HG03159 (cell line): Measurements from ENCODE around the gene XG.
"Not testable (repeated sequence)": the region's sequence is repeated elsewhere in the genome, so short reads cannot be mapped to it uniquely, and the experiment has no call there.

Source experiments
- ATAC-seq: cut with Tn5 transposase; IDR thresholded peaks from one replicate; pipeline ENCODE4 v1.9.1; 2021; ENCODE audit warnings: mild to moderate bottlenecking, moderate library complexity; ENCODE audit not compliant: unreplicated experiment

The XG gene

GRCh38 chrX:2751874-2752300 is at the start of gene XG:
XG (plus strand) TSS chrX:2752040; CDS start chrX:2752275, 235 bp downstream.
- ATAC-seq = not testable (repeated sequence)

DNA sequence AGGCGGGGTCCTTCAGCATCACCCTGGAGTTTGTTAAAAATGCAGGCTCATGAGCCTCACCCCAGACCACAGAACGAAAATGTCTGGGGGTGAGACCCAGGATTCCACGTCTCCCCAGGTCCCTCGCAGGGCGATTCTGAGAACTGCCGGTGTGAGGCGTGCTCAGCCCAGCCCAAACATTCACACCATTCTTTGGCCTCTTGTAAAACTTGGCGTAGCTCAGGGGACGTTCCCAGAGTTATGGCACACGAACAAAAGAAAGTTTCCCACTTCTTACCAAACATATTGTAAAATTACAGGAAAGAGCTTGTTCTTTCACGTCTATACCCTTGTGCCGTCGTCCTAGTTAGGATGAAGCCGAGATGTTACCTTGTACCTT is 47.9 kb upstream of the XG start:
- no peak for ATAC-seq

DNA sequence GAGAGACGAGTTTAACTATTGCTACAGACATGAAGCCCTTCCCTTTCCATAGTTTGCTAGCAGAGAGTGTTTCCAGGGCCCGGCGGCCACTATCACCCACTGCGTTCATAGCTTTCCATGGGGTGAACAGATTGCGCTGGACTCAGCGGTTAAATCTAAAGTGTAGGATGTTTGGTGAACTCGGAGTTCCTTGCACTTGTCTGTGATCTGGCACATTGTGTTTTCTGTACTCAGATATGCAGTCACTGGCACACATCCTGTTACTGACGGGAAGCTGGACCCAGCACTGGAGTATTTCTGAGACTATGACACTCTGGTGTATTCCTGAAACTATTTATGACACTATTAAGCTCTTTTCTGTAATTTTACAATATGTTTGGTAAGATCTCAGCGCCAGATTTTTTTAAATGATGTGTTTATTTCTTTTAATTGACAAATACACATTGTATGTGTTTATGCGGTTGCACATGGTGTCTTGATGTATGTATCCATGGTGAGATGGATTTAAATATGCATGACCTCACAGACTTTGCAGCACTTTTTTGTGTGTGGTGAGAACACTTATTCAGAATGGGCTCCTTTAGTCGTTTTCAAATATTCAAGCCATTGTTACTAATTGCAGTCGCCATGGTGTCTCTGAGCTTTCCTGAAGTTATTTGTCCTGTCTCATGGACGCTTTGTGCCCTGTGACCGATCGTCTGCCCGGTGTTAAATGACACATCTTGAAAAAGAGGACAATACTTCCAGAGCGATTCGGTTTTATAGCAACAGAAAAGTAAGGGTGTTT is 46.6 kb upstream of the XG start:
- ATAC-seq = no peak

DNA sequence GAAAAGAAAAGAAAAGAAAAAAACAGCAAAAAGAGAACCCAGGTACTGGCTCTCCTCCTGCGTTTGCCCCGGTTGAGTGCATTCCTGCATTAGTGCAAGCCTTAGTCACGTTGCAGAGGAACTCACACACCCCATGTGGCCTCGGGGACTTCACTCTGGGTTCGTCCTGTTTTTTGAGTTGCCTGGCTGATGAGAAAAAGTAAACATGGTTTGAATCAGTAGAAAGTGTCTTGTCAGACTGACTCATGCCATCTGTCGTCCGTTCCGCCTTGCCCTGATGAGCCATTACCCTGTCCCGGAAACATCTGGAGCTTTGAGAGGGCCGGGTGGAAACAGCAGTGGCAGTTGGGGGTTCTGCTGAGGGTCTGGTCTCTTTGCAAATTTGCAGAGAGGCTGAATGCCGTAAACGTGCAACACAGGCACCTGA is 44.5 kb upstream of the XG start:
- peak; percentile 91 for ATAC-seq

- no peak for ATAC-seq
These were observed 43.8 kb upstream of the XG start for GRCh38 chrX:2708021-2708420.

DNA sequence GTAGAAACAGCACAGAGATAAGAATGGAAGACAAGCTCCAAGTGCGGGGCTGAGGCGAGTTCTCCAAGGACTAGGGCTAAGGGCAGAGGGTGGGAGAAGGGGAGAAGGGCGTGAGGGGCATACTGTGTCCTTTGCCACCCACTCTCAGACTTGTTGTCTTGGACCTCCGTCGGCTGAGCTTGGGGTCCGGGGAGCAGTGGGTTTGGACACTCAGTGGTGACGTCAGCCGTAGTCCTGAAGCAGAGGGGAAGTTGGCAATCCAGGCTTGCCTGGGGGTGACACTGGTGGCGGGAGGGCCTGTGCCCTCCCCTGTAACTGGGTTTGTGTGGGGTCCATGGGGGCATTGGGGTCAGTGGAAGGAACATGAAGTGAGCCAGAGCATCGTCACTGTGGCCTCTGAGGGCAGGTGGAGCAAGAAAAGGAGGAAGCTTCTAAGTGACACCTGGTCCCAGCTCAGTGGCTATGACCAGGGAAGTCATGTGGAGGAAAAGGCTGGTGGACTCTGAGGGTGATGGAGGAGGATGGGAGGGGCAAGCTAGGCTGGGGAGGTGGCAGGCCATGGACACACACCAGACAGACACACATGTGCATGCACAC is 43.1 kb upstream of the XG start:
- ATAC-seq = no peak

DNA sequence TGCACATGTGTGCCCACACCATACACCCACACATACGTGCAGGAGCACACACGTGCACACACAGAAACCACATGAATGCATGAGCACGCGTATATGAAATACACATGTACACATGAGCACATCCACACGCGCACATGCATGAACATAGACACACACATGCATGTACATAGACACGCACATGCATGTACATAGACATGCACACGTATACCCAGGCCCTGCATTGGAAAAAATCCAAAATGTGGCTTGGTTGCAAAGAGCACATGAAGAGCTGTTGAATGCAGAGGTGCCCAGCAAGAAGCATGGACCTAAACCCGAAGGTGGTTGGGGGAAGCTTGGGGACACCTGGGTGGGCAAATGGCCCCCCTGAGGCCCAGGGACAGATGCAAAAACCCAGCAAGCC is 42.3 kb upstream of the XG start:
- ATAC-seq = no peak

GRCh38 chrX:2710041-2710840 is 41.6 kb upstream of the XG start:
- no peak for ATAC-seq

GRCh38 chrX:2711441-2711840 is 40.4 kb upstream of the XG start:
- no peak for ATAC-seq

DNA sequence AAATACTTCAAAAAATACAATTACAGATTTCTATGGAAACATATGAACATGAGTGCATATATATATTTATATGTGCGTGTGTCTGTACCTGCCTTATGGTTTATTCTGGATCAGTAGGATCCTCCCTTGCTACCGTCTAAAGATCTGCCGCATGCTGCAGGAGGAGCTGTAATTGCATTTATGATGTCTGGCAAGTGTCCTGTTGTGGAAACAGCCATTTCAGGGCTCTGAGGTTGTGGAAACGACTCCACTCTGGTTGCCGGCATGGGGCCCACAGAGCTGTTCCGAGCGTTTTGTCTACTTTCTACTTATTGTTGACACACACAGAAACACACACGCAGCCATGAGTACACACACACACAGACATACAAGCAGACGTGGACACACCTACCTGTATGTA is 39.4 kb upstream of the XG start:
- no peak for ATAC-seq

GRCh38 chrX:2712890-2713840 is 38.7 kb upstream of the XG start:
- ATAC-seq = no peak

DNA sequence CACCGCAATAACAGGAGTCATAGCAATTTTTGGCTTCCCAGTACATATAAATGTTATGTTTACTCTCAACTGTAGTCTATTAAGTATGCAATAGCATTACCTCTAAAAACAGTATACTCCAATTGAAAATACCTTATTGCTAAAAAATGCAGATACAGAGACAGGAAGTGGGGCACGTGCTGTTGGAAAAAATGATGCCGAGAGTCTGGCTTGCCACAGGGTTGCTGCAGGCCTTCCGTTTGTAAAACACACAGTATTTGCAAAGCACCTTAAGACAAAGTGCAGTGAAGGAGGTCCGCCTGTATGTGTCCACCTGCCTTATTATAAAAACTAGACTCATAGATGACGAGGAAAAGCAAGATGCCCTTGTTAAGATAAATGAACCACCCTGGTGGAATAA is 37.3 kb upstream of the XG start:
- no peak for ATAC-seq

- no peak for ATAC-seq
These were observed 36.7 kb upstream of the XG start for GRCh38 chrX:2715066-2715600.

DNA sequence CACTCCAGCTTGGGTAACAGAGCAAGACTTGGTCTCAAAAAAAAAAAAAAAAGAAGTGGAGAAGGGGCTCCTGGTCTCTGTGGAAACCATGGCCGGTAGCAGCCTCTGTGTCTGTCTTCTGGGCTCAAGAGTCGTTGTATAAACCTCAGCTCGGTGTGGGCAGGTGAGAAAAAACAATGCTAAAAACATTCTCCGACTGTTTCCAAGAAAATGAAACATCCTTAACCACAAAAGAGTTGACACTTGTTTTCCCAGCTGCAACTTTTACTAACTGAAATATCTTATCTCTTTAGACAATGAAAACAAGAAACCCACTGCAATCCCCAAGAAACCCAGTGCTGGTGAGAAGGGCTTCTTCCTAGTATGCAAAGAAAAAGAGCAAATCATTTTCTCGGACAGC is 34.5 kb upstream of the XG start:
- ATAC-seq = no peak

- ATAC-seq = no peak
These were observed 33.0 kb upstream of the XG start for GRCh38 chrX:2718821-2719220.

GRCh38 chrX:2719774-2720447 is 31.9 kb upstream of the XG start:
- ATAC-seq = no peak

- ATAC-seq = no peak
These were observed 28.5 kb upstream of the XG start for GRCh38 chrX:2723286-2723879.

DNA sequence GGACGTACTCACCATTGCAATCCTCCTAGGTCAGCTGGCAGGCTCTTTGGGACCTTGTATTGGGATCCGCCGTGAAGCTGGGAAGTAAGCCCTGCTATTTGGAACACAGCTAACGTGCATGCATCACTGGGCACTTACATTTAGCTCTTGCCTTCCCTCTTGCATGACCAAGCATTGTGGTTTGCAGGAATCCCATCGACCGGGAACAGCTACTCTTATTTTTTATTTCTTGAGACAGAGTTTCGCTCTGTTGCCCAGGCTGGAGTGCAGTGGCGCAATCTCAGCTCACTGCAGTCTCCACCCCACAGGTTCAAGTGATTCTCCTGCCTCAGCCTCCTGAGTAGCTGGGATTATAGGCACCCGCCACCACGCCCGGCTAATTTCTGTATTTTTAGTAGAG is 24.6 kb upstream of the XG start:
- not testable (repeated sequence) for ATAC-seq

- ATAC-seq = no peak
These were observed 19.8 kb upstream of the XG start for GRCh38 chrX:2732076-2732475.

DNA sequence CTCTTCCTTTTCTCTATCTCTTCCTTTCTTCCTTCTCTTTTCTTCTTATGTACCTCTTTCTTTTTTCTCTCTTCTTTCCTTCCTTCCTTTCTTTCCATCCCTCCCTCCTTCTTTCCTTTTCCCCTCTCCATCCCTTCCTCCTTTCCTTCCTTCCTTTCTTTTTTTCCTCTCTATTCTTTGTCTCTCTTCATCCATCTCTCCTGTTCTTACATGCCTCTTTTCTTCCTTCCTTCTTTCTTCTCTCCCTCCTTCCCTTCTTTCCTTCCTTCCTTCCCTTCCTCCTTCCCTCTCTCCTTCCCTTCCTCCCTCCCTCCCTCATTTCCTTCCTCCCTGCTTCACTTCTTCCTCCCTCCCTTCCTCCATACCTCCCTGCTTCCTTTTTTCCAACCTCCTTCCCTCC is 19.2 kb upstream of the XG start:
- ATAC-seq = no peak
